HepG2 (cell line): Measurements from ENCODE around the gene PLCB4. TPM values are rescaled to one million over a fixed set of nuclear protein-coding genes. Genes with fewer than 3 reads are reported as not detected.

ENCODE experiments used
- DR1 ChIP-seq: sonication (generic); formaldehyde crosslinking; IDR thresholded peaks from 2 replicates; pipeline ENCODE4 v1.8.0; 2021; ENCODE audit warnings: mild to moderate bottlenecking, missing genetic modification reagents, inconsistent platforms
- ETV5 ChIP-seq: IDR thresholded peaks from 2 replicates; pipeline ENCODE4 v1.6.1; 2018; ENCODE audit warnings: missing biosample characterization, missing genetic modification reagents, inconsistent platforms, borderline replicate concordance
- FOXJ3 ChIP-seq: sonication (generic); formaldehyde crosslinking; IDR thresholded peaks from 2 replicates; pipeline ENCODE4 v1.4.0; 2020; ENCODE audit warnings: missing genetic modification reagents, mild to moderate bottlenecking, borderline replicate concordance
- GTF3A ChIP-seq: sonication (generic); formaldehyde crosslinking; conservative IDR thresholded peaks from 2 replicates; pipeline ENCODE4 v1.4.0; 2020; ENCODE audit warnings: mild to moderate bottlenecking, missing genetic modification reagents
- HES4 ChIP-seq: sonication (generic); formaldehyde crosslinking; IDR thresholded peaks from 2 replicates; pipeline ENCODE4 v1.9.0; 2021; ENCODE audit warnings: mild to moderate bottlenecking, missing genetic modification reagents, borderline replicate concordance
- HNRNPK ChIP-seq: fragments of 200-400 bp; formaldehyde crosslinking; IDR thresholded peaks from 2 replicates; pipeline ENCODE4 v1.6.1; 2018; ENCODE audit warnings: low read length, low read depth, moderate library complexity, mild to moderate bottlenecking; ENCODE audit not compliant: poor library complexity, severe bottlenecking
- HNRNPUL1 ChIP-seq: fragments of 200-400 bp; formaldehyde crosslinking; IDR thresholded peaks from 2 replicates; pipeline ENCODE4 v1.6.1; 2017; ENCODE audit warnings: low read depth, mild to moderate bottlenecking, low read length, moderate library complexity
- NFIB ChIP-seq: sonication (generic); formaldehyde crosslinking; IDR thresholded peaks from 2 replicates; pipeline ENCODE4 v1.9.0; 2021; ENCODE audit warnings: missing genetic modification reagents, mild to moderate bottlenecking, borderline replicate concordance
- RXRB ChIP-seq: IDR thresholded peaks from 2 replicates; pipeline ENCODE4 v1.6.1; 2016; ENCODE audit warnings: borderline replicate concordance, missing genetic modification reagents, missing compliant biosample characterization
- XRCC5 ChIP-seq: fragments of 200-400 bp; formaldehyde crosslinking; optimal IDR thresholded peaks from 2 replicates; pipeline ENCODE3; 2017; ENCODE audit warnings: mild to moderate bottlenecking, low read length
- YY1 ChIP-seq: IDR thresholded peaks from 2 replicates; pipeline ENCODE4 v1.6.1; 2011; ENCODE audit warnings: low read length, low read depth, moderate library complexity, mild to moderate bottlenecking; ENCODE audit not compliant: insufficient read depth, insufficient replicate concordance
- ZNF430 ChIP-seq: sonication (generic); formaldehyde crosslinking; IDR thresholded peaks from 2 replicates; pipeline ENCODE4 v1.9.0; 2021; ENCODE audit warnings: mild to moderate bottlenecking, missing genetic modification reagents
- ZNF777 ChIP-seq: sonication (generic); formaldehyde crosslinking; IDR thresholded peaks from 2 replicates; pipeline ENCODE4 v1.4.0; 2020; ENCODE audit warnings: missing genetic modification reagents
- polyA plus RNA-seq, 8 experiments: library from polyadenylated mRNA; depleted of rRNA in 3 of 8; stranded (reverse) in 7 of 8; unstranded in 1 of 8; fragments of >200 nt; fragmentation: Illumina TruSeq in 4 of 8; extraction: Trizol in 4 of 8; gene quantifications; 2 replicates each; pipeline versions ENCODE4 v1.2.1 to v1.2.3, GENCODE V29; 2011 to 2016; ENCODE audit warnings: low read depth in 4 of 8, missing spikeins in 1 of 8, mixed read lengths in 1 of 8; ENCODE audit not compliant: insufficient read depth in 1 of 8
- total RNA-seq, 5 experiments: library from RNA; depleted of rRNA; stranded (reverse); fragments of >200 nt; fragmentation: Illumina TruSeq; extraction: Trizol; gene quantifications; 2 replicates each; pipeline ENCODE4 v1.2.3, GENCODE V29; 2016; ENCODE audit warnings: low read depth in 1 of 5
- TF ChIP-seq, protein P1 (sequence below): sonication (generic); formaldehyde crosslinking; IDR thresholded peaks from 2 replicates; pipeline ENCODE4 v1.9.0; 2021; ENCODE audit warnings: mild to moderate bottlenecking, missing genetic modification reagents
- TF ChIP-seq, protein P2 (sequence below): sonication (generic); formaldehyde crosslinking; IDR thresholded peaks from 2 replicates; pipeline ENCODE4 v1.8.1; 2023; ENCODE audit warnings: missing genetic modification reagents, mild to moderate bottlenecking, borderline replicate concordance
- TF ChIP-seq, protein P3 (sequence below): sonication (generic); formaldehyde crosslinking; IDR thresholded peaks from 2 replicates; pipeline ENCODE4 v1.4.0; 2020; ENCODE audit warnings: missing genetic modification reagents
- TF ChIP-seq, protein P4 (sequence below): fragments of 450-650 bp; IDR thresholded peaks from 2 replicates; pipeline ENCODE4 v1.6.1; 2016

PLCB4 gene
- total and polyA plus RNA-seq, 2 of the 13 experiments (the other 11 are each of a cell fraction or from before 2014, with no cell fraction given): 0.01 TPM; not detected in 1

DNA sequence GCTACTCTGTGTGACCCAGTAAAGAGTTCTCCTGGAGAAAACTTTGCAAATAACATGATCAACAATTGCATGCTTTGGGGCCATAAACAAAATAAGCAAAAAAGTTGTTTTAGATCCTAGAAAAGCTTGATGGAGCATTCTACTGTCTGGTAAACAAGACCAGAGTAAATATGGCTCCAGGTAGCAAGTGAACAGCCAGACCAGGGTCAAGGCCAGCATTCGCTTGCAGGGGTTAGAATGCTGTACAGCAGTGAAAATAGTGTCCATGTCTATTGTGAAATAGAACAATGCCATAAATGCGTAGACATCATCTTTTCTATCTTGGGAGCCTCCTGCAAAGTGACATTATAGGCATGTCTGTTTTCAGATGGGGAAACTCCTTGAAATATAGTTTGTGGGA lies 216.7 kb downstream of the PLCB4 start (continued):
- no peak for TF ChIP-seq HNRNPUL1
- TF ChIP-seq NFIB (CRISPR knock-in tag): no peak
- TF ChIP-seq, protein P1, sequence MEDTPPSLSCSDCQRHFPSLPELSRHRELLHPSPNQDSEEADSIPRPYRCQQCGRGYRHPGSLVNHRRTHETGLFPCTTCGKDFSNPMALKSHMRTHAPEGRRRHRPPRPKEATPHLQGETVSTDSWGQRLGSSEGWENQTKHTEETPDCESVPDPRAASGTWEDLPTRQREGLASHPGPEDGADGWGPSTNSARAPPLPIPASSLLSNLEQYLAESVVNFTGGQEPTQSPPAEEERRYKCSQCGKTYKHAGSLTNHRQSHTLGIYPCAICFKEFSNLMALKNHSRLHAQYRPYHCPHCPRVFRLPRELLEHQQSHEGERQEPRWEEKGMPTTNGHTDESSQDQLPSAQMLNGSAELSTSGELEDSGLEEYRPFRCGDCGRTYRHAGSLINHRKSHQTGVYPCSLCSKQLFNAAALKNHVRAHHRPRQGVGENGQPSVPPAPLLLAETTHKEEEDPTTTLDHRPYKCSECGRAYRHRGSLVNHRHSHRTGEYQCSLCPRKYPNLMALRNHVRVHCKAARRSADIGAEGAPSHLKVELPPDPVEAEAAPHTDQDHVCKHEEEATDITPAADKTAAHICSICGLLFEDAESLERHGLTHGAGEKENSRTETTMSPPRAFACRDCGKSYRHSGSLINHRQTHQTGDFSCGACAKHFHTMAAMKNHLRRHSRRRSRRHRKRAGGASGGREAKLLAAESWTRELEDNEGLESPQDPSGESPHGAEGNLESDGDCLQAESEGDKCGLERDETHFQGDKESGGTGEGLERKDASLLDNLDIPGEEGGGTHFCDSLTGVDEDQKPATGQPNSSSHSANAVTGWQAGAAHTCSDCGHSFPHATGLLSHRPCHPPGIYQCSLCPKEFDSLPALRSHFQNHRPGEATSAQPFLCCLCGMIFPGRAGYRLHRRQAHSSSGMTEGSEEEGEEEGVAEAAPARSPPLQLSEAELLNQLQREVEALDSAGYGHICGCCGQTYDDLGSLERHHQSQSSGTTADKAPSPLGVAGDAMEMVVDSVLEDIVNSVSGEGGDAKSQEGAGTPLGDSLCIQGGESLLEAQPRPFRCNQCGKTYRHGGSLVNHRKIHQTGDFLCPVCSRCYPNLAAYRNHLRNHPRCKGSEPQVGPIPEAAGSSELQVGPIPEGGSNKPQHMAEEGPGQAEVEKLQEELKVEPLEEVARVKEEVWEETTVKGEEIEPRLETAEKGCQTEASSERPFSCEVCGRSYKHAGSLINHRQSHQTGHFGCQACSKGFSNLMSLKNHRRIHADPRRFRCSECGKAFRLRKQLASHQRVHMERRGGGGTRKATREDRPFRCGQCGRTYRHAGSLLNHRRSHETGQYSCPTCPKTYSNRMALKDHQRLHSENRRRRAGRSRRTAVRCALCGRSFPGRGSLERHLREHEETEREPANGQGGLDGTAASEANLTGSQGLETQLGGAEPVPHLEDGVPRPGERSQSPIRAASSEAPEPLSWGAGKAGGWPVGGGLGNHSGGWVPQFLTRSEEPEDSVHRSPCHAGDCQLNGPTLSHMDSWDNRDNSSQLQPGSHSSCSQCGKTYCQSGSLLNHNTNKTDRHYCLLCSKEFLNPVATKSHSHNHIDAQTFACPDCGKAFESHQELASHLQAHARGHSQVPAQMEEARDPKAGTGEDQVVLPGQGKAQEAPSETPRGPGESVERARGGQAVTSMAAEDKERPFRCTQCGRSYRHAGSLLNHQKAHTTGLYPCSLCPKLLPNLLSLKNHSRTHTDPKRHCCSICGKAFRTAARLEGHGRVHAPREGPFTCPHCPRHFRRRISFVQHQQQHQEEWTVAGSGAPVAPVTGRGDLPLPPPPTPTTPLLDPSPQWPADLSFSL (CRISPR knock-in tag): no peak
- TF ChIP-seq ETV5 (CRISPR knock-in tag): no peak; the same call in 1 of the 2 replicates
- TF ChIP-seq, protein P2, sequence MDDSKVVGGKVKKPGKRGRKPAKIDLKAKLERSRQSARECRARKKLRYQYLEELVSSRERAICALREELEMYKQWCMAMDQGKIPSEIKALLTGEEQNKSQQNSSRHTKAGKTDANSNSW (CRISPR knock-in tag): no peak
- TF ChIP-seq, protein P3, sequence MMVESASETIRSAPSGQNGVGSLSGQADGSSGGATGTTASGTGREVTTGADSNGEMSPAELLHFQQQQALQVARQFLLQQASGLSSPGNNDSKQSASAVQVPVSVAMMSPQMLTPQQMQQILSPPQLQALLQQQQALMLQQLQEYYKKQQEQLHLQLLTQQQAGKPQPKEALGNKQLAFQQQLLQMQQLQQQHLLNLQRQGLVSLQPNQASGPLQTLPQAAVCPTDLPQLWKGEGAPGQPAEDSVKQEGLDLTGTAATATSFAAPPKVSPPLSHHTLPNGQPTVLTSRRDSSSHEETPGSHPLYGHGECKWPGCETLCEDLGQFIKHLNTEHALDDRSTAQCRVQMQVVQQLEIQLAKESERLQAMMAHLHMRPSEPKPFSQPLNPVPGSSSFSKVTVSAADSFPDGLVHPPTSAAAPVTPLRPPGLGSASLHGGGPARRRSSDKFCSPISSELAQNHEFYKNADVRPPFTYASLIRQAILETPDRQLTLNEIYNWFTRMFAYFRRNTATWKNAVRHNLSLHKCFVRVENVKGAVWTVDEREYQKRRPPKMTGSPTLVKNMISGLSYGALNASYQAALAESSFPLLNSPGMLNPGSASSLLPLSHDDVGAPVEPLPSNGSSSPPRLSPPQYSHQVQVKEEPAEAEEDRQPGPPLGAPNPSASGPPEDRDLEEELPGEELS (CRISPR knock-in tag): peak; percentile 86
- TF ChIP-seq HNRNPK: no peak
- no peak for TF ChIP-seq DR1 (CRISPR knock-in tag)
- TF ChIP-seq YY1: no peak
- TF ChIP-seq, protein P4, sequence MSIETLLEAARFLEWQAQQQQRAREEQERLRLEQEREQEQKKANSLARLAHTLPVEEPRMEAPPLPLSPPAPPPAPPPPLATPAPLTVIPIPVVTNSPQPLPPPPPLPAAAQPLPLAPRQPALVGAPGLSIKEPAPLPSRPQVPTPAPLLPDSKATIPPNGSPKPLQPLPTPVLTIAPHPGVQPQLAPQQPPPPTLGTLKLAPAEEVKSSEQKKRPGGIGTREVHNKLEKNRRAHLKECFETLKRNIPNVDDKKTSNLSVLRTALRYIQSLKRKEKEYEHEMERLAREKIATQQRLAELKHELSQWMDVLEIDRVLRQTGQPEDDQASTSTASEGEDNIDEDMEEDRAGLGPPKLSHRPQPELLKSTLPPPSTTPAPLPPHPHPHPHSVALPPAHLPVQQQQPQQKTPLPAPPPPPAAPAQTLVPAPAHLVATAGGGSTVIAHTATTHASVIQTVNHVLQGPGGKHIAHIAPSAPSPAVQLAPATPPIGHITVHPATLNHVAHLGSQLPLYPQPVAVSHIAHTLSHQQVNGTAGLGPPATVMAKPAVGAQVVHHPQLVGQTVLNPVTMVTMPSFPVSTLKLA: no peak
- TF ChIP-seq XRCC5: no peak
- no peak for TF ChIP-seq GTF3A (CRISPR knock-in tag)
- no peak for TF ChIP-seq ZNF430 (CRISPR knock-in tag)
- peak; percentile 92 for TF ChIP-seq RXRB (CRISPR knock-in tag)
- no peak for TF ChIP-seq ZNF777
- TF ChIP-seq FOXJ3 (CRISPR knock-in tag): peak; percentile 62; the same call in 1 of the 2 replicates
- no peak for TF ChIP-seq HES4 (CRISPR knock-in tag)
